OCI-LY7 (cell line): ENCODE measurements around the gene LINGO3.

Experiments used
- EZH2phosphoT487 ChIP-seq: fragments of 200-600 bp; sonication (generic); IDR thresholded peaks from 2 replicates; pipeline ENCODE4 v1.6.1; 2018; ENCODE audit warnings: low read depth, borderline replicate concordance, mild to moderate bottlenecking, mixed run types, antibody characterized with exemption, low read length, moderate library complexity, mixed read lengths
- TF ChIP-seq, protein P1 (sequence below): fragments of 200-600 bp; sonication (generic); conservative IDR thresholded peaks from 2 replicates; pipeline ENCODE4 v1.5.1; 2014; ENCODE audit warnings: mild to moderate bottlenecking, antibody characterized with exemption, low read length, moderate library complexity, mixed read lengths

DNA sequence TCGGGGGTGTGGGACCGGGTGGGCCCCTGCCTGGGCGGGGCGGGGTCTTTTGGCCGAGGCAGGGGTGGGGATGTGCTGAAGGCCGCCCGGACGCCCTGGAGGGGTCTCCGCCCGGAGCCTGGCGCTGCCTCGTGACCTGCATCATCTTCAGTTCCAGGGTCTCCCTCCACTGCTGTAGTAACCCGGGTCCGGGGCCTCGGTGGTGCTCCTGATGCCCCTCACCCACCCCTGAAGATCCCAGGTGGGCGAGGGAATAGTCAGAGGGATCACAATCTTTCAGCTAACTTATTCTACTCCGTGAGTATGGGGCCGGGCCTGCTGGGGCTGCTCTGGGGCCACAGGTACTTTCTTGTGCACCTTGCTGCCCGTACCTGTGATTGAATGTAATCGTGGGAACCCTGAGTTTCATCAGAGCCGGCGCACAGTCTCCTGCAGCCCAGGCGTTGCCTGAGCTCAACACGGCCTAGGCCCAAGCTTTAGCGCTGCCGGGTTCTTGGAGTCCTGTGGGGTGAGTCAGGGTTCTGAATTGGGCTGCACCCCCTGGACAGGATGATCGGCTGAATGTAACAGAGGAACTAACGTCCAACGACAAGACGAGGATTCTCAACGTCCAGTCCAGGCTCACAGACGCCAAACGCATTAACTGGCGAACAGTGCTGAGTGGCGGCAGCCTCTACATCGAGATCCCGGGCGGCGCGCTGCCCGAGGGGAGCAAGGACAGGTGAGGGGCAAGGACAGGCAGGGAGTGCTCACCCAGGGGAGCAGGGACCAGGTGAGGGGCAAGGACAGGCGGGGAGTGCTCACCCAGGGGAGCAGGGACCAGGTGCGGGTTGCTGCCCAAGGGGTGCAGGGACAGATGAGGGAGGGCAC is 36.5 kb downstream of the LINGO3 start:
- TF ChIP-seq, protein P1, sequence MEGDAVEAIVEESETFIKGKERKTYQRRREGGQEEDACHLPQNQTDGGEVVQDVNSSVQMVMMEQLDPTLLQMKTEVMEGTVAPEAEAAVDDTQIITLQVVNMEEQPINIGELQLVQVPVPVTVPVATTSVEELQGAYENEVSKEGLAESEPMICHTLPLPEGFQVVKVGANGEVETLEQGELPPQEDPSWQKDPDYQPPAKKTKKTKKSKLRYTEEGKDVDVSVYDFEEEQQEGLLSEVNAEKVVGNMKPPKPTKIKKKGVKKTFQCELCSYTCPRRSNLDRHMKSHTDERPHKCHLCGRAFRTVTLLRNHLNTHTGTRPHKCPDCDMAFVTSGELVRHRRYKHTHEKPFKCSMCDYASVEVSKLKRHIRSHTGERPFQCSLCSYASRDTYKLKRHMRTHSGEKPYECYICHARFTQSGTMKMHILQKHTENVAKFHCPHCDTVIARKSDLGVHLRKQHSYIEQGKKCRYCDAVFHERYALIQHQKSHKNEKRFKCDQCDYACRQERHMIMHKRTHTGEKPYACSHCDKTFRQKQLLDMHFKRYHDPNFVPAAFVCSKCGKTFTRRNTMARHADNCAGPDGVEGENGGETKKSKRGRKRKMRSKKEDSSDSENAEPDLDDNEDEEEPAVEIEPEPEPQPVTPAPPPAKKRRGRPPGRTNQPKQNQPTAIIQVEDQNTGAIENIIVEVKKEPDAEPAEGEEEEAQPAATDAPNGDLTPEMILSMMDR, result no peak
- no peak for TF ChIP-seq EZH2phosphoT487
